Measurements from ENCODE around the gene PDPK1.
"Not testable (repeated sequence)": the region's sequence is repeated elsewhere in the genome, so short reads cannot be mapped to it uniquely, and the experiment has no call there.

The PDPK1 gene

DNA sequence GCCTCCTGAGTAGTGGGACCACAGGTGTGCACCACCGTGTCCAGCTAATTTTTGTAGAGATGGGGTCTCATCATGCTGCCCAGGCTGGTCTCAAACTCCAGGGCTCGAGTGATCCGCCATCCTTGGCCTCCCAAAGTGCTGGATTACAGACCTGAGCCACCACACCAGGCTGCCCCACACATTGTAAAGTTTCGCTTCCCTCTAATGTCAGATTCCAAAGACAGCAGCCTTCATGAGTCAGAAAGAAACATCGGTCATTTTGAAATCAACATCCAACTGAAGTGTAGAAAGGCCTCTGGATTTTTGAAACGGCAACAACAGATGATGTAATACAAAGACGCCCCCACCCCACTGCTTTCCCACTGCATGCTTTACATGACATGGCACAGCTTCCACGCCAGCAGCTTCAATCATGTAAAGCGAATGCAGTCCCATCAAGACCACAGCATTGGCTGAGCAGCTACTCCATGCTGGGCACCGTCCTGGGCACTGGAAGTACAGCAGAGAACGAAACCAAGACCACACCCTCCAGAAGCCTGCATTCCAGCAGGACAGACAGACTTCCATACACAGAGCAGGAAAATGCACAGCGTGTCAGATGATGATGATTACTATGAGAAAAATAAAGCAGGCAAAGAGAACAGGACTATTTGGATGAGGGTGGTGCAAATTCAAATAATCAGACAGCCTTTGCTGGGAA lies 107.1 kb downstream of the PDPK1 start:
- H3K4me3 Mint-ChIP-seq; DNase-seq; H3K4me1 Mint-ChIP-seq; H3K9me3 Mint-ChIP-seq; H3K36me3 Mint-ChIP-seq (ENCODE audit: low read depth); H3K27me3 Mint-ChIP-seq; H3K27ac Mint-ChIP-seq: not testable (repeated sequence)
- ATAC-seq: peak; percentile 20

DNA sequence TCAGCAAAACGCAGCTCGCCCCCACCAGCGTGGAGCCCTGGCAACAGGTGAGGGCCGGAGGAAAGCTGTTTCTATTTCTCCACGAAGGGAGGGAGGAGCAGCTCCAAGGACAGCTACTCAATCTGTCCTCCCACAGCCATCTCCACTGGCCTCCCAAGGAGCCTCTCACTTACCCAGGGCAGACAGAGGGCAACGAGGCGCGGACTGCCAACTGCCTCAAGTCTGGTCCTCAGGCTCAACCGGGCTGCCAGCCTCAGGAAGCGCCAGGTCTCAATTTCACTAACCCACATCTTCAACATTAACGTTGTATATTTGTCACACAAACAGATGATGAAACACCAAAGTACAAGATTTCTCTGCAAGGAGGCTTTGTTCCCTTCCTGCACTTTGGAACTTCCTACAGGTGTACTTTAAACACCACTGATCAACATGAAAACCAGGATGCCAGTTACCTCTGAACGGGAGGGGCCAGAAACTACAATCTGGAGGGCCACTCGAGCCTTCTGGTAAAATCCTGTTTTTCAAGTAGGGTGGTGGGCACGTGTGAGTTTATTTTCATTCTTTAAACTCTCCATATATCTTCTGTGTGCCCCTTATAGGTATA lies 113.5 kb downstream of the PDPK1 start:
- H3K27me3 Mint-ChIP-seq; DNase-seq; H3K9me3 Mint-ChIP-seq; H3K36me3 Mint-ChIP-seq (ENCODE audit: low read depth); H3K27ac Mint-ChIP-seq; H3K4me1 Mint-ChIP-seq; ATAC-seq; H3K4me3 Mint-ChIP-seq: not testable (repeated sequence)

Data from activated naive CD8-positive, alpha-beta T cell treated with anti-CD3 and anti-CD28 coated beads, Interleukin-2, amount 50 U/mL, for 24 hours (primary cell).